HG03354 (cell line): ENCODE results near the gene CHST15.

Experiments used
- ATAC-seq: cut with Tn5 transposase; IDR thresholded peaks from one replicate; pipeline ENCODE4 v1.9.1; 2021; ENCODE audit warnings: mild to moderate bottlenecking; ENCODE audit not compliant: unreplicated experiment, poor library complexity, severe bottlenecking

CHST15 gene

GRCh38 chr10:124125305-124126116, 32.1 kb upstream of the CHST15 start:
- ATAC-seq = no peak

- no peak for ATAC-seq
These were observed 31.4 kb upstream of the CHST15 start for GRCh38 chr10:124124769-124125161.

GRCh38 chr10:124124123-124124768, 30.8 kb upstream of the CHST15 start:
- no peak for ATAC-seq

GRCh38 chr10:124123156-124123555, 29.8 kb upstream of the CHST15 start:
- no peak for ATAC-seq

GRCh38 chr10:124122211-124122610, 28.8 kb upstream of the CHST15 start:
- ATAC-seq = no peak

GRCh38 chr10:124120410-124121061, 27.1 kb upstream of the CHST15 start:
- no peak for ATAC-seq

- ATAC-seq = no peak
These were observed 26.5 kb upstream of the CHST15 start for GRCh38 chr10:124119946-124120345.

GRCh38 chr10:124119216-124119615, 25.8 kb upstream of the CHST15 start:
- ATAC-seq = no peak

GRCh38 chr10:124117833-124118232, 24.4 kb upstream of the CHST15 start:
- ATAC-seq = no peak

GRCh38 chr10:124117511-124117785, 24.1 kb upstream of the CHST15 start:
- no peak for ATAC-seq

GRCh38 chr10:124116771-124117510, 23.5 kb upstream of the CHST15 start:
- ATAC-seq = no peak

- no peak for ATAC-seq
These were observed 21.3 kb upstream of the CHST15 start for GRCh38 chr10:124114696-124115095.

- ATAC-seq = no peak
These were observed 19.6 kb upstream of the CHST15 start for GRCh38 chr10:124112891-124113580.

- ATAC-seq = no peak
These were observed 17.5 kb upstream of the CHST15 start for GRCh38 chr10:124110882-124111281.

- ATAC-seq = no peak
These were observed 15.9 kb upstream of the CHST15 start for GRCh38 chr10:124109261-124109660.

GRCh38 chr10:124107072-124107471, 13.7 kb upstream of the CHST15 start:
- ATAC-seq = no peak

GRCh38 chr10:124106241-124106879, 13.0 kb upstream of the CHST15 start:
- ATAC-seq = peak; percentile 88

- no peak for ATAC-seq
These were observed 12.2 kb upstream of the CHST15 start for GRCh38 chr10:124105594-124105993.

- no peak for ATAC-seq
These were observed 11.6 kb upstream of the CHST15 start for GRCh38 chr10:124105045-124105444.
